Measurements from ENCODE around the gene ARMCX5.

The ARMCX5 gene

DNA sequence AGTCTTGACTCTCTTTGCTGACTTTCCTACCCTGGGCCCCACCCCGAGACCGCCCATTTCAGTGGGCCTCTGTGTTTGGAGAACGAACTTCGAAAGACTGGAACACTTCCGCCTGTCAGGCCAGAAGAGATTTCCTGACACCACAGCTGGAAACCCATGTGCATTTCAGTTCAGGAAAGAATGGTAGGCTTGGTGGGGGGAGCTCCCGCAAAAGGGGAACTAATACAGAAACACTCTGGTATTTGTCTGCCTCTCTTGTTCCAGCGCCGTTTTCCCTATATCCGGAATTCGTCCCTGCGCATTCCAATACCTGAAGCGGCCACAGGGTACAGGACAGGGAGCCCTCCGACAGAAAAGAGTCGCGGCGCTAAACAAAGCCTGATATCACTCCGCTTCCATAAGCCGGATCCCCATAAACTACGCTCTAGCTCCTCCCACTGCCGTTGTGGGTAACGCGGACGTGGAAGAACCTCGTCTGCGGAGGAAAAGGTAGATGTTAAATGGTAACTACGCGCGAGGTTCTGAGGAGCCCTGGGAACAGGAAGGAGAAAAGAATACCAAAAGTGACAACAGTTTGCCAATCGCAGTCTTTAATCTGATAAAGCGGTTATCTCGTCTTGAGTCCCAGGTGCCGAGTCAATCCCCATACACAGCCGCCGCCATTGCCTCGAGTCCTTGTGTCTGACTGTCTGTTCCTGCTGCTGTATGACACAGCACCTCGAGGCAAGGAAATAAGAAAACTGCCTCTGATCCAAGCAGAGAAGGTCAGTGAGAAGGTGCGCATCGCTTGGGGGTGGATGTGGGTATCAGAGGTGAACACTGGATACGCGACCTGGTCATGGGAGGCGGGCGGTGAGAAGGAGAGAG lies at the start of gene ARMCX5:
Gene ARMCX5, plus strand, starts transcription at position 432 of the 867 bp plus-strand sequence. CDS start 2,627 bp downstream, outside the sequence.
- DNase-seq, result peak; percentile 60

- DNase-seq, result no peak
Measured at GRCh38 chrX:102558607-102559006, 40.7 kb upstream of the ARMCX5 start.

DNA sequence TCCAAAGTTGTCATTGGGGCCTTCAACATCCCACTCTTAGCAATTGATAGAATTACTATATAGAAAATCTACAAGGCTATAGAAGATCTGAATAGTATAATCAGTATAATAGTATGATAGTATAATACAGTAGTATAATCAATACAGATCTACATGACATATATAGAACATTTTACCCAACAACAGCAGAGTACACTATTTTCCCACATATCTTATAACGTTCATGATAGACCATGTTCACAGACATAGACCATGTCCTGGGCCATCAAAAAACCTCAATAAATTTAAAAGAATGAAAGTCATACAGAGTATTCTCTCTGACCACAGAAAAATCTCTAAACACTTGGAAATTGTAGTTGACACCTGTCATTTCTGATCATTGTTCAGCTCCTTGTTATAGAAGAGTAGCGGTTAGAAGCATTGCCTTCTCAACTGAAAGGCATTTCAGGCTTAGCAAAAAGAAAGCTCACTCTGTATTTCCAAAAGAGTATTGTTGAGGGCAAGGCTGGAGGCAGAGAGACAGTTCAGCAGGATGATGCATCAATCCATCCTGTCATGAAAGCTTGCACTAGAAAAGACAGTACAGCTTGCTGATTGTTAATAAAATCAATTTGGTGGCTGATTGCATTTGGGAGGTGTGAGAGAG lies 38.8 kb upstream of the ARMCX5 start:
- no peak for DNase-seq

GRCh38 chrX:102580891-102581290 lies 18.4 kb upstream of the ARMCX5 start:
- no peak for DNase-seq

DNA sequence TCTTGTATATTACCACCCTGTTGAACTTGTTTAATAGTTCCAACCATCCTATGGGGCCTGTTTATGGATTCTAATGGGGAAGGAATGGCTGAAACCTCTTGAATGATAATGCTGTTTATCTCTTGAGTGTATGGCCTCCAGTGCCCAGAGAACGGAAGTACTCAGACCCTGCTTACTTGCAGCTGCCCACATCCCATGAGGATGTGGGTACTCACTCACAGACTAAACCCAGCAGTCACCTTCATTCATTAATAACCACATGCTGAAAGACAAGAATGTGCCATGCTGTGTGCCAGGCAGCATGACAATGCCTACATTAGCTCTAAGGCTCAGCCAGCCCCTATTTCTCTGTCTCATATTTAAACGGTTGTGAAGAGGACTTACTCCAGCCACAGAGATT lies 5.9 kb upstream of the ARMCX5 start:
- no peak for DNase-seq

- no peak for DNase-seq
Measured at GRCh38 chrX:102599951-102600579, 750 bp downstream of the ARMCX5 start.

DNA sequence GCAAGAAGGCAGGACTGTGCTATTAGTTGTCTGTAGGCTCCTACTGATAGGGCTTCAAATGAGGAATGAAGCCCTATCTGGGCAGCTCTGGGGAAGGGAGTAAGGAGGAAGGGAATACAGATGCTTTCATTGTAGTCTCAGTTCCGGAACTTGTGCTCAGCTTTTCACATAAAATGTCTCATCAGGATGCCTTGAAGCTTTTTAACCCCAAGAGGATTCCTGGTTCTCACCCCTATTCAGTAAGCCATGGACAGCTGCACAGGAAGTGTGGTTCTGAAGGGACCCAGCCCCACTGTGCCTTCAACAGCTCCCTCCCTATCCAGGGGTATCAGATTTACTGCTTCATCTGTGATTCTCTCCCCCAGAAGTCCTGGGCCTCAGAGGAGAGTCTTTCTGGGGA lies 5.0 kb downstream of the ARMCX5 start:
- no peak for DNase-seq

- DNase-seq, result no peak
Measured at GRCh38 chrX:102606115-102606514, 6.8 kb downstream of the ARMCX5 start.

GRCh38 chrX:102610905-102611304 lies 11.6 kb downstream of the ARMCX5 start:
- DNase-seq, result no peak

DNA sequence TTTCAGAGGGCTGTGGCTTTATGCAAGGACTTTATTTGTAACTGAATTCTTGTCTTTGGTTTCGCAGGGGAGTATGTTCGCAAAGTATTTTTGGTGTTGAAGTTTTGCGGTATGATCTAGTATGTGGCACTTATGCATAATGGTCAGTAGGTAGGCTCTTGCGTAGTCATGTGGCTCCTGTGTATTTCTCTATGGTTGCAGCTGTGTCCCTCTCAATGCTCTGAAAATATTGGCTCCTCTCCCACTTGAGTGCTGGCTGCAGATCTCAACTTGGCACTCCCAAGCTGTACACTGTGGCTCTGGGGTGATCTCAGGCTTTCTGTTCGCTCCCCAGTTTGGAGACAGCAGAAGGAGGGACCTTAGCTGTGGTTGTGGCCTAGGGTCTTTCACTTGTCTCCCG lies 24.8 kb downstream of the ARMCX5 start:
- no peak for DNase-seq

DNA sequence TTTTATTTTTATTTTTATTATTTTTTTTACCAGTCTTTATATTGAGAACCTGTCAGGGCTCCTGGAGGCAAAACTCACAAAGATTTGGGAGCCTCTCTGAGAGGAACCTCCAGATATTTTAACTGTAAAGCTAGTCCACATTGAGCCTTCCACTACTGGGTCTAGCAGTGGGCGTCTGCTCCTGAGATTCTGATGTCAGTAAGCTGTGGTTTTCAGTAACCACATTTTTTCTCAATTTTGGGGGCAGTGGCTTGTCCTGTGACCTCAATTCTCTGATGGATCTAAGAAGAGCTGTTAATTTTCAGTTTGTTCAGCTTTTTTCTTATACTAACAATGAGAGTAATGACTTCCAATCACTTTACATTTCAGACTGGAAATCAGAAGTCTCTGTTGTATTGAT lies 28.3 kb downstream of the ARMCX5 start:
- no peak for DNase-seq

GRCh38 chrX:102637561-102637960 lies 38.2 kb downstream of the ARMCX5 start:
- DNase-seq, result no peak

- no peak for DNase-seq
Measured at GRCh38 chrX:102650903-102651241, 51.6 kb downstream of the ARMCX5 start.

DNA sequence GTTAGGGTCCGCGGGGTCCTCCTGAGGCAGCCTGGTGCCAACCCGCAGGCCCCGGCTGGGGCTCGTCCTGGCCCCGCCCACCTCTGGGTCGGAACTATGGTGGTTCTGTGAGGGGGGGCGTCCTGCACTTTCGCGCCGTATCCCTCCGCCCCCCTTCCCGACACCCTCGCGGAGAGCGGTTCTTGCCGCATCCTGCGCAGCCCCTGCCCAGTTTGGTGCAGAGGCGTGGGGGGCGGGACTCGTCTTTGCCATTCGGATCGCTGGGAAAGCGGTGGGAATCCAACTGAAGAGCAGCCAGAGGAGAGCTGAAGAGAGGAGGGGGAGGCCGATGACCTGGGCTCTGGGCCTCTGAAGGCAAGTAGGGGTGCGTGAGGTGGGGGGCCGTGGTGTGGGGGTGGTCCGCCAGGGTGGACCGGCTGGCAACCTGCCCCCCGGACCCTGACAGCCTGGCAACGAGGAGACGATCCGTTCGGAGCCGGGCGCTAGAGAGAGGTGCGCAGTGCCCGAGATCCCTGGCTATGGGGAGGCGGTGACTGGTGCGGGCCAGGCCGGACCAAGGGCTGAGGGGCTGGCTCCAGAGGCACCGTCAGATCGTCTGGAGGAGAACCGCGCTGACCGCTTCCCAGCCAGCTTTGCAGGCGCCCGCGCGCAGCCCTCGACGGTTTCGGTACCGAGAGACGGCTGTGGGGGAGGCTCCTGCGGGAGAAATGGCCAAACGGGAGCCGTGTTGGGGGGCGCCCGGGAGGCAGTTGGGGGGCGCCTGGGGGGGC lies 52.1 kb downstream of the ARMCX5 start, which contains the start of gene GPRASP1:
Gene GPRASP1, plus strand, starts transcription at position 242 of the 770 bp plus-strand sequence. CDS start 2,431 bp downstream, outside the sequence.
- peak; percentile 55 for DNase-seq

DNA sequence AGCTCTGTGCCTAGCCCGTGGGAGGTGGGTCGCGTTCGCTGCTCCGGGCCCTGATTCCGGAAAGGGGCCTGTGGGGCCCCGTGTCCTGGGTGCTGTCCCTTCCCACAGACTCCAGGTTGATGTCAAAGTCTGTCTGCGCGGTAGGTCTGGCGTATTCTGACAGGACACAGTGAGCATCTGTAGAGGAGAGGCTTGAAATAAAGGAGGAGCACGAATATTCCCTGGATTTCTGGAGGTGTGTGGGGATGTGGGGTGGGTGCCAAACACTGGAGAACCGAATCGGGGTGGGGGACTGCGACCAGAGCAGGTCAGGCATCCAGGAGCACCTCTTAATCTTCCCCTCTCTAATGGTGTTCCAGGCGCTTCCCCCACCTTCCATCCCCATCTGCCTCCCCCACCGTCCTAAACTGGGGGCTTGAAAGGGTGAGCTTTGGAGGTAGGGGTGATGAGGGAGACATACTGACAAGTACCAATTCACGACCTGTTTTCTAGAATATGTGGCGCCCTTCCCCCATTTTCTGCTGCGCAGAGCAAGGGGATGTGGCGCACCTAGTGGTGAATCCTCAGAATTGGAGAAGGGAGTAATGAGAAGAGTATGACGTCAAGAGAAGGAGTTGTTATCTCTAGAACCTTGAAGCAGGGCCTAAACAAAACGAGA lies 52.8 kb downstream of the ARMCX5 start:
- DNase-seq, result peak; percentile 44
